ENCODE measurements around the gene NCBP1.

DNA sequence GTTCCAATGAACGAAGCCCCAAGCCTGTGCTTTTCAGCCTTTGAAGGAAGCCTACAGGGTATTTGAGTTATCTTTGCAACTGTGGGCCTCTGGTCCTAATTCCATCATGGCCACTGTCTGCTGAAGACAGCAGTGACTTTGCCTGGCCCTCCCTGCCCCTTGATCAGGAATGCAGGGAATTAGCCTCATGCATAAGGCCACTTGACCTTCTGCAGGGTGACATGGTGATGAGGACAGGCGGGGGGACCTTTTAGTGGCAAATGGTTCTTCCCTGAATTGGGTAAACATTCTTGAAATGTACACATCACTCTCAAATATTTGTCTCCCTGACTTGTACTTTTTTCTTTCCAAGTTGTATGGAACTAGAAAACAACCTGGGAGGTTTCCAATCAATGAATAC is 88.7 kb downstream of the NCBP1 start:
- TF ChIP-seq RFX5 (IDR thresholded peaks at IDR 0.05) = no peak
- TF ChIP-seq, protein P1, sequence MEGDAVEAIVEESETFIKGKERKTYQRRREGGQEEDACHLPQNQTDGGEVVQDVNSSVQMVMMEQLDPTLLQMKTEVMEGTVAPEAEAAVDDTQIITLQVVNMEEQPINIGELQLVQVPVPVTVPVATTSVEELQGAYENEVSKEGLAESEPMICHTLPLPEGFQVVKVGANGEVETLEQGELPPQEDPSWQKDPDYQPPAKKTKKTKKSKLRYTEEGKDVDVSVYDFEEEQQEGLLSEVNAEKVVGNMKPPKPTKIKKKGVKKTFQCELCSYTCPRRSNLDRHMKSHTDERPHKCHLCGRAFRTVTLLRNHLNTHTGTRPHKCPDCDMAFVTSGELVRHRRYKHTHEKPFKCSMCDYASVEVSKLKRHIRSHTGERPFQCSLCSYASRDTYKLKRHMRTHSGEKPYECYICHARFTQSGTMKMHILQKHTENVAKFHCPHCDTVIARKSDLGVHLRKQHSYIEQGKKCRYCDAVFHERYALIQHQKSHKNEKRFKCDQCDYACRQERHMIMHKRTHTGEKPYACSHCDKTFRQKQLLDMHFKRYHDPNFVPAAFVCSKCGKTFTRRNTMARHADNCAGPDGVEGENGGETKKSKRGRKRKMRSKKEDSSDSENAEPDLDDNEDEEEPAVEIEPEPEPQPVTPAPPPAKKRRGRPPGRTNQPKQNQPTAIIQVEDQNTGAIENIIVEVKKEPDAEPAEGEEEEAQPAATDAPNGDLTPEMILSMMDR (IDR thresholded peaks at IDR 0.05) = no peak
- TF ChIP-seq POLR2A (IDR thresholded peaks at IDR 0.05; ENCODE audit: low read length) = no peak
- TF ChIP-seq POLR2AphosphoS2 (conservative IDR thresholded peaks at IDR 0.05; ENCODE audit: low read length) = no peak
- no peak for TF ChIP-seq ESRRA (IDR thresholded peaks at IDR 0.05; ENCODE audit: borderline replicate concordance, low read length)
- TF ChIP-seq JUNB (IDR thresholded peaks at IDR 0.05) = no peak
- TF ChIP-seq CEBPB (IDR thresholded peaks at IDR 0.05) = no peak
- TF ChIP-seq FOSL2 (IDR thresholded peaks at IDR 0.05) = no peak
- no peak for TF ChIP-seq FOSL2 (CRISPR knock-in tag; IDR thresholded peaks at IDR 0.05)

All from A549 (cell line).